ENCODE data around the gene LAMA3.

Gene LAMA3

GRCh38 chr18:23981369-23981980 is 292.2 kb downstream of the LAMA3 start:
- in situ Hi-C loops (cut with HindIII; ENCODE audit: low sequenced_read_pairs) = no loop called here

GRCh38 chr18:23982155-23983079 is 293.2 kb downstream of the LAMA3 start:
- DNase-seq (ENCODE audit: low read depth) = no peak
- in situ Hi-C loops (cut with HindIII; ENCODE audit: low sequenced_read_pairs) = no loop called here
- TF ChIP-seq CTCF (IDR thresholded peaks at IDR 0.05; ENCODE audit: low read depth, low read length, missing control alignments) = no peak
- no peak overlapping the region for H3K4me3 ChIP-seq (ENCODE audit: low read depth, low read length)

More at GRCh38 chr18:23981369-23981980, 292.2 kb downstream of the LAMA3 start:
- no peak for TF ChIP-seq CTCF (IDR thresholded peaks at IDR 0.05; ENCODE audit: low read depth, low read length, missing control alignments)
- H3K4me3 ChIP-seq (ENCODE audit: low read depth, low read length) = no peak overlapping the region
- no peak for DNase-seq (ENCODE audit: low read depth)

GRCh38 chr18:23983112-23983511 is 293.9 kb downstream of the LAMA3 start:
- in situ Hi-C loops (cut with HindIII; ENCODE audit: low sequenced_read_pairs) = no loop called here
- DNase-seq (ENCODE audit: low read depth) = no peak
- no peak for TF ChIP-seq CTCF (IDR thresholded peaks at IDR 0.05; ENCODE audit: low read depth, low read length, missing control alignments)
- H3K4me3 ChIP-seq (ENCODE audit: low read depth, low read length) = no peak overlapping the region

GRCh38 chr18:23986600-23987359 is 297.5 kb downstream of the LAMA3 start:
- in situ Hi-C loops (cut with HindIII; ENCODE audit: low sequenced_read_pairs) = no loop called here
- DNase-seq (ENCODE audit: low read depth) = no peak
- no peak overlapping the region for H3K4me3 ChIP-seq (ENCODE audit: low read depth, low read length)
- TF ChIP-seq CTCF (IDR thresholded peaks at IDR 0.05; ENCODE audit: low read depth, low read length, missing control alignments) = no peak

- no peak overlapping the region for H3K4me3 ChIP-seq (ENCODE audit: low read depth, low read length)
- no peak for DNase-seq (ENCODE audit: low read depth)
- in situ Hi-C loops (cut with HindIII; ENCODE audit: low sequenced_read_pairs) = no loop called here
- no peak for TF ChIP-seq CTCF (IDR thresholded peaks at IDR 0.05; ENCODE audit: low read depth, low read length, missing control alignments)
These were observed 301.5 kb downstream of the LAMA3 start for GRCh38 chr18:23990474-23991410.
